K562 (cell line): Measurements from ENCODE around the gene DNMT1. TPM values are rescaled to one million over a fixed set of nuclear protein-coding genes. Genes with fewer than 3 reads are reported as not detected.

Experiments used
- CBX1 ChIP-seq: sonication (generic); IDR thresholded peaks from 2 replicates; pipeline ENCODE4 v1.6.1; 2016; ENCODE audit warnings: antibody characterized with exemption, low read depth, mild to moderate bottlenecking
- HDAC2 ChIP-seq: fragments of 450-650 bp; IDR thresholded peaks from 2 replicates; pipeline ENCODE4 v1.6.1; 2016; ENCODE audit warnings: mild to moderate bottlenecking
- HSF4 ChIP-seq: fragments of 250-450 bp; sonication (Bioruptor Pico); IDR thresholded peaks from 2 replicates; pipeline ENCODE4 v2.1.2; 2022; ENCODE audit warnings: mild to moderate bottlenecking, moderate library complexity, borderline replicate concordance
- NFYB ChIP-seq: IDR thresholded peaks from 2 replicates; pipeline ENCODE4 v1.6.1; 2011; ENCODE audit warnings: mild to moderate bottlenecking, moderate library complexity; ENCODE audit not compliant: insufficient read length; ENCODE audit errors: extremely low read depth
- NR4A1 ChIP-seq, 2 experiments: fragments of 250-450 bp in 1 of 2; fragments of 450-650 bp in 1 of 2; sonication (Bioruptor Pico) in 1 of 2; IDR thresholded peaks; 2 replicates each; pipeline versions ENCODE4 v1.4.0 to v1.6.1; 2016 to 2020; ENCODE audit warnings: mild to moderate bottlenecking in 2 of 2, missing compliant biosample characterization in 1 of 2, missing genetic modification characterization in 1 of 2, moderate library complexity in 1 of 2
- POLR2G ChIP-seq: fragments of 200-400 bp; formaldehyde crosslinking; IDR thresholded peaks from 2 replicates; pipeline ENCODE4 v1.6.1; 2017; ENCODE audit warnings: low read depth, mild to moderate bottlenecking, antibody characterized with exemption, low read length, moderate library complexity
- TAF1 ChIP-seq: IDR thresholded peaks from 2 replicates; pipeline ENCODE4 v1.6.1; 2011; ENCODE audit warnings: mild to moderate bottlenecking, low read length, moderate library complexity; ENCODE audit not compliant: insufficient read depth, control insufficient read depth, severe bottlenecking; ENCODE audit errors: extremely low read depth
- ZNF23 ChIP-seq: fragments of 250-450 bp; sonication (Bioruptor Pico); IDR thresholded peaks from 2 replicates; pipeline ENCODE4 v1.4.0; 2020; ENCODE audit warnings: mild to moderate bottlenecking
- ZNF318 ChIP-seq, 2 experiments: fragments of 450-650 bp; IDR thresholded peaks; 2 replicates each; pipeline ENCODE4 v1.6.1; 2016; ENCODE audit warnings: mild to moderate bottlenecking in 2 of 2, borderline replicate concordance in 1 of 2, low read depth in 1 of 2, moderate library complexity in 1 of 2
- ZNF561 ChIP-seq: fragments of 450-650 bp; formaldehyde crosslinking; conservative IDR thresholded peaks from 2 replicates; pipeline ENCODE4 v1.4.0; 2020; ENCODE audit warnings: mild to moderate bottlenecking, moderate library complexity
- polyA plus RNA-seq, 8 experiments: library from polyadenylated mRNA; depleted of rRNA in 4 of 8; stranded (reverse) in 5 of 8; unstranded in 3 of 8; fragments of >200 nt; fragmentation: Nextera tagmentation in 2 of 8; fragmentation: Illumina TruSeq in 1 of 8; extraction: Ambion mirVana in 2 of 8; extraction: Trizol in 1 of 8; gene quantifications; 2 replicates each; pipeline versions ENCODE4 v1.2.1 to v1.2.3, GENCODE V29; 2011 to 2014; ENCODE audit warnings: inconsistent platforms in 1 of 8, missing spikeins in 1 of 8
- total RNA-seq, 7 experiments: library from RNA; depleted of rRNA in 6 of 7; stranded (reverse); fragments of >200 nt in 6 of 7; fragmentation: Illumina TruSeq in 2 of 7; extraction: Trizol in 2 of 7; gene quantifications; 2 replicates each; pipeline versions ENCODE4 v1.2.1 to v1.2.3, GENCODE V29; 2011 to 2021; ENCODE audit warnings: low replicate concordance in 1 of 7
- TF ChIP-seq, protein P1 (sequence below): sonication (generic); formaldehyde crosslinking; IDR thresholded peaks from 2 replicates; pipeline ENCODE4 v1.8.1; 2023; ENCODE audit warnings: mild to moderate bottlenecking, missing genetic modification reagents
- TF ChIP-seq, protein P2 (sequence below): fragments of 250-450 bp; sonication (Bioruptor Pico); IDR thresholded peaks from 2 replicates; pipeline ENCODE4 v1.8.0; 2022; ENCODE audit warnings: moderate library complexity, mild to moderate bottlenecking, inconsistent platforms
- TF ChIP-seq, protein P3 (sequence below), 2 experiments: fragments of 450-650 bp in 1 of 2; sonication (generic) in 1 of 2; formaldehyde crosslinking; conservative IDR thresholded peaks; 2 replicates each; pipeline versions ENCODE4 v1.4.0 to v1.8.1; 2020 to 2022; ENCODE audit warnings: mild to moderate bottlenecking in 1 of 2, missing genetic modification reagents in 1 of 2

Gene DNMT1
- total and polyA plus RNA-seq, 9 of the 15 experiments (the other 6 are each of a cell fraction or from before 2014, with no cell fraction given) = 80.1 to 271 (median 121) TPM

- TF ChIP-seq ZNF318 (IDR thresholded peaks at IDR 0.05; ENCODE audit: borderline replicate concordance in 1 of 2, low read depth in 1 of 2) = no peak
- TF ChIP-seq TAF1 = peak; percentile 77
- peak; percentile 46 for TF ChIP-seq CBX1
- TF ChIP-seq, protein P1, sequence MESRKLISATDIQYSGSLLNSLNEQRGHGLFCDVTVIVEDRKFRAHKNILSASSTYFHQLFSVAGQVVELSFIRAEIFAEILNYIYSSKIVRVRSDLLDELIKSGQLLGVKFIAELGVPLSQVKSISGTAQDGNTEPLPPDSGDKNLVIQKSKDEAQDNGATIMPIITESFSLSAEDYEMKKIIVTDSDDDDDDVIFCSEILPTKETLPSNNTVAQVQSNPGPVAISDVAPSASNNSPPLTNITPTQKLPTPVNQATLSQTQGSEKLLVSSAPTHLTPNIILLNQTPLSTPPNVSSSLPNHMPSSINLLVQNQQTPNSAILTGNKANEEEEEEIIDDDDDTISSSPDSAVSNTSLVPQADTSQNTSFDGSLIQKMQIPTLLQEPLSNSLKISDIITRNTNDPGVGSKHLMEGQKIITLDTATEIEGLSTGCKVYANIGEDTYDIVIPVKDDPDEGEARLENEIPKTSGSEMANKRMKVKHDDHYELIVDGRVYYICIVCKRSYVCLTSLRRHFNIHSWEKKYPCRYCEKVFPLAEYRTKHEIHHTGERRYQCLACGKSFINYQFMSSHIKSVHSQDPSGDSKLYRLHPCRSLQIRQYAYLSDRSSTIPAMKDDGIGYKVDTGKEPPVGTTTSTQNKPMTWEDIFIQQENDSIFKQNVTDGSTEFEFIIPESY (CRISPR knock-in tag) = peak; percentile 76
- no peak for TF ChIP-seq HDAC2
- TF ChIP-seq, protein P2, sequence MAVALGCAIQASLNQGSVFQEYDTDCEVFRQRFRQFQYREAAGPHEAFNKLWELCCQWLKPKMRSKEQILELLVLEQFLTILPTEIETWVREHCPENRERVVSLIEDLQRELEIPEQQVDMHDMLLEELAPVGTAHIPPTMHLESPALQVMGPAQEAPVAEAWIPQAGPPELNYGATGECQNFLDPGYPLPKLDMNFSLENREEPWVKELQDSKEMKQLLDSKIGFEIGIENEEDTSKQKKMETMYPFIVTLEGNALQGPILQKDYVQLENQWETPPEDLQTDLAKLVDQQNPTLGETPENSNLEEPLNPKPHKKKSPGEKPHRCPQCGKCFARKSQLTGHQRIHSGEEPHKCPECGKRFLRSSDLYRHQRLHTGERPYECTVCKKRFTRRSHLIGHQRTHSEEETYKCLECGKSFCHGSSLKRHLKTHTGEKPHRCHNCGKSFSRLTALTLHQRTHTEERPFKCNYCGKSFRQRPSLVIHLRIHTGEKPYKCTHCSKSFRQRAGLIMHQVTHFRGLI (CRISPR knock-in tag) = no peak
- no peak for TF ChIP-seq NR4A1 (CRISPR knock-in tag; IDR thresholded peaks at IDR 0.05)
- 0 out of 2 replicates have a peak, but pooled peaks have one; percentile 23 for TF ChIP-seq NR4A1 (tag; IDR thresholded peaks at IDR 0.05)
- TF ChIP-seq, protein P3, sequence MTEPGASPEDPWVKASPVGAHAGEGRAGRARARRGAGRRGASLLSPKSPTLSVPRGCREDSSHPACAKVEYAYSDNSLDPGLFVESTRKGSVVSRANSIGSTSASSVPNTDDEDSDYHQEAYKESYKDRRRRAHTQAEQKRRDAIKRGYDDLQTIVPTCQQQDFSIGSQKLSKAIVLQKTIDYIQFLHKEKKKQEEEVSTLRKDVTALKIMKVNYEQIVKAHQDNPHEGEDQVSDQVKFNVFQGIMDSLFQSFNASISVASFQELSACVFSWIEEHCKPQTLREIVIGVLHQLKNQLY (CRISPR knock-in tag; conservative IDR thresholded peaks at IDR 0.05) = no peak
- no peak for TF ChIP-seq HSF4
- TF ChIP-seq NFYB = no peak
- TF ChIP-seq POLR2G = peak; percentile 99
- no peak for TF ChIP-seq ZNF23 (CRISPR knock-in tag)
- TF ChIP-seq ZNF561 (CRISPR knock-in tag) = no peak
These were observed at the start of gene DNMT1 (continued) for GRCh38 chr19:10194500-10195198.
